Esophagus squamous epithelium (tissue), 5 donors: Measurements from ENCODE around the gene ITM2B. TPM values are rescaled to one million over a fixed set of nuclear protein-coding genes. Genes with fewer than 3 reads are reported as not detected.

Experiments
- DNase-seq: peaks from one replicate; lab custom pipeline; 2025; lab: John Stamatoyannopoulos, UW
- H3K27ac ChIP-seq, 4 donors: fragments of 200-600 bp; sonication (generic); one replicate each; pipeline ENCODE4 v1.5.1; 2016 to 2019; ENCODE audit warnings: mild to moderate bottlenecking in 1 of 4
- H3K27me3 ChIP-seq, 4 donors: fragments of 200-600 bp; sonication (generic); 1 replicate in 3 of 4; 2 replicates in 1 of 4; pipeline versions ENCODE4 v1.5.1 to v1.6.0; 2017 to 2021; ENCODE audit warnings: antibody characterized with exemption in 1 of 4
- H3K36me3 ChIP-seq, 3 donors: fragments of 200-600 bp; sonication (generic); one replicate each; pipeline ENCODE4 v1.5.1; 2016 to 2019
- H3K4me1 ChIP-seq, 3 donors: fragments of 200-600 bp; sonication (generic); one replicate each; pipeline ENCODE4 v1.5.1; 2017 to 2019
- H3K4me3 ChIP-seq, 4 donors: fragments of 200-600 bp; sonication (generic); 1 replicate in 3 of 4; 2 replicates in 1 of 4; pipeline ENCODE4 v1.5.1; 2016 to 2019; ENCODE audit warnings: mild to moderate bottlenecking in 2 of 4, moderate library complexity in 1 of 4
- H3K9me3 ChIP-seq, 3 donors: fragments of 200-600 bp; sonication (generic); one replicate each; pipeline ENCODE4 v1.5.1; 2016 to 2019
- POLR2A ChIP-seq, 4 donors: fragments of 450-650 bp; IDR thresholded peaks; one replicate each; pipeline ENCODE4 v1.6.1; 2017; ENCODE audit warnings: antibody characterized with exemption in 4 of 4, mild to moderate bottlenecking in 4 of 4, moderate library complexity in 3 of 4
- WGBS, 2 donors: methylation state at CpG; one replicate each; pipeline ENCODE4 v1.1.5; 2018; 5-methylcytosine and 5-hydroxymethylcytosine counted together
- intact Hi-C: fragments of 100-400 bp; cut with DNase I; formaldehyde crosslinking; loops from one replicate; pipeline ENCODE4 v1.15.0; 2022
- total RNA-seq, 4 donors: library from RNA; depleted of rRNA; stranded (reverse); fragments of >200 nt; gene quantifications; one replicate each; pipeline ENCODE4 v1.1.0, GENCODE V29; 2016
- TF ChIP-seq, protein P1 (sequence below), 6 experiments: fragments of 450-650 bp in 4 of 6; fragments of 200-600 bp in 2 of 6; sonication (generic) in 2 of 6; IDR thresholded peaks; one replicate each; pipeline ENCODE4 v1.5.1; 2016 to 2019; ENCODE audit warnings: antibody characterized with exemption in 6 of 6, mild to moderate bottlenecking in 4 of 6, moderate library complexity in 4 of 6
- donor health status: DM: yes; HTN: yes; CAD: no.

Gene ITM2B
- total RNA-seq, 4 donors from 2014 or later, result 418 to 554 (median 457) TPM

GRCh38 chr13:48220592-48220980, 12.4 kb upstream of the ITM2B start:
- TF ChIP-seq, protein P1, sequence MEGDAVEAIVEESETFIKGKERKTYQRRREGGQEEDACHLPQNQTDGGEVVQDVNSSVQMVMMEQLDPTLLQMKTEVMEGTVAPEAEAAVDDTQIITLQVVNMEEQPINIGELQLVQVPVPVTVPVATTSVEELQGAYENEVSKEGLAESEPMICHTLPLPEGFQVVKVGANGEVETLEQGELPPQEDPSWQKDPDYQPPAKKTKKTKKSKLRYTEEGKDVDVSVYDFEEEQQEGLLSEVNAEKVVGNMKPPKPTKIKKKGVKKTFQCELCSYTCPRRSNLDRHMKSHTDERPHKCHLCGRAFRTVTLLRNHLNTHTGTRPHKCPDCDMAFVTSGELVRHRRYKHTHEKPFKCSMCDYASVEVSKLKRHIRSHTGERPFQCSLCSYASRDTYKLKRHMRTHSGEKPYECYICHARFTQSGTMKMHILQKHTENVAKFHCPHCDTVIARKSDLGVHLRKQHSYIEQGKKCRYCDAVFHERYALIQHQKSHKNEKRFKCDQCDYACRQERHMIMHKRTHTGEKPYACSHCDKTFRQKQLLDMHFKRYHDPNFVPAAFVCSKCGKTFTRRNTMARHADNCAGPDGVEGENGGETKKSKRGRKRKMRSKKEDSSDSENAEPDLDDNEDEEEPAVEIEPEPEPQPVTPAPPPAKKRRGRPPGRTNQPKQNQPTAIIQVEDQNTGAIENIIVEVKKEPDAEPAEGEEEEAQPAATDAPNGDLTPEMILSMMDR (IDR thresholded peaks at IDR 0.05), result no peak
- TF ChIP-seq POLR2A (IDR thresholded peaks at IDR 0.05), result no peak
- intact Hi-C loops, result no loop called here
- no peak for DNase-seq
- H3K4me1 ChIP-seq, result peaks cover 11 to 35% (median 19%) of the 10 kb centered on the region in 3 donors
- no peaks in the 10 kb centered on the region for H3K36me3 ChIP-seq
- WGBS, 2 donors, result 73 to 74% methylated on average over 1 to 2 of the region's 2 CpGs
- H3K27me3 ChIP-seq, result no peaks in the 10 kb centered on the region
- H3K4me3 ChIP-seq, result peak overlapping the region in 1 of 4 donors; percentile 40
- peak overlapping the region; percentile 75 to 84 (median 82) for H3K27ac ChIP-seq
- no peaks in the 10 kb centered on the region for H3K9me3 ChIP-seq

- peak overlapping the region in 1 of 4 donors; percentile 40 for H3K4me3 ChIP-seq
- no peaks in the 10 kb centered on the region for H3K9me3 ChIP-seq
- intact Hi-C loops, result no loop called here
- no peaks in the 10 kb centered on the region for H3K36me3 ChIP-seq
- peak overlapping the region; percentile 75 to 84 (median 82) for H3K27ac ChIP-seq
- TF ChIP-seq, protein P1 (IDR thresholded peaks at IDR 0.05), result no peak
- TF ChIP-seq POLR2A (IDR thresholded peaks at IDR 0.05), result no peak
- 39 to 46% methylated on average over 8 of the region's 8 CpGs for WGBS, 2 donors
- peaks cover 11 to 35% (median 19%) of the 10 kb centered on the region in 3 donors for H3K4me1 ChIP-seq
- DNase-seq, result no peak
- no peaks in the 10 kb centered on the region for H3K27me3 ChIP-seq
These were observed 11.9 kb upstream of the ITM2B start for GRCh38 chr13:48220981-48221685.

DNA sequence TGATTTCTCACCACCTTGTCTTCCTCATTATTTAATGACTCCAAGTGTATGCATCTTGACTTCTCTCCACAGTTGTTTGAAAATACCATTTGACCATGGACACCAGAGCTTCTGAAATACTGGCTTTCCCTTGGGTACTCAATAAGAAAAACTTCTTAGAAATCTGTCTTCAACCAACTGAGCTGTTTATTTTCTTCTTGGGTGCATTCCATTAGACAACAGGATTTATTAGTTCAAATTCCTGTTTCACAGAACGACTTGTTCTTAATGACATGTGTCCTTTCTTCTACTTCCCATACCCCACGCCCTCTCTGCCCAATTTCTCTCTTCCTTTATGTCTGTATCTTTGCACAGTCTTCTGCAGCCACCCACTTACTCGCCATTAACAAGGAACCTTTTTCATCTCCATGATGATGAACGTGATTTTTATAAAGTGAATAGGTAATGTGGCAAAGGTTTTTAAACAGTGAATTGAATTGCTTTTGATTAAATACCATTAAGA, 11.3 kb upstream of the ITM2B start:
- Histone ChIP-seq H3K4me3 (peak overlapping the region; percentile 22 to 60 (median 38)), H3K27ac (peak overlapping the region; percentile 75 to 84 (median 82)), H3K9me3 (no peaks in the 10 kb centered on the region), H3K27me3 (no peaks in the 10 kb centered on the region), H3K4me1 (peaks cover 11 to 35% (median 19%) of the 10 kb centered on the region in 3 donors), H3K36me3 (no peaks in the 10 kb centered on the region)
- TF ChIP-seq, protein P1 (IDR thresholded peaks at IDR 0.05), result no peak
- no peak for TF ChIP-seq POLR2A (IDR thresholded peaks at IDR 0.05)
- DNase-seq, result no peak
- intact Hi-C loops, result no loop called here
- 56 to 59% methylated on average over 4 of the region's 4 CpGs for whole genome bisulfite sequencing, 2 donors

- Histone ChIP-seq H3K4me3 (peak overlapping the region; percentile 22 to 60 (median 38)), H3K27ac (peak overlapping the region; percentile 75 to 84 (median 82)), H3K27me3 (no peaks in the 10 kb centered on the region), H3K4me1 (peaks cover 11 to 35% (median 19%) of the 10 kb centered on the region in 3 donors), H3K9me3 (no peaks in the 10 kb centered on the region), H3K36me3 (no peaks in the 10 kb centered on the region)
- intact Hi-C loops, result no loop called here
- 33 to 40% methylated on average over 12 of the region's 12 CpGs for WGBS, 2 donors
- TF ChIP-seq, protein P1 (IDR thresholded peaks at IDR 0.05), result no peak
- TF ChIP-seq POLR2A (IDR thresholded peaks at IDR 0.05), result no peak
- DNase-seq, result no peak
These were observed 10.4 kb upstream of the ITM2B start for GRCh38 chr13:48222358-48223301.
